ENCODE measurements around the gene PDXK. TPM values are rescaled to one million over a fixed set of nuclear protein-coding genes. Genes with fewer than 3 reads are reported as not detected.
A peak's percentile ranks its signal among the peaks of the same experiment; 100 is the strongest.

PDXK gene
- total and polyA plus RNA-seq, 2 donors (not counting 3 experiments of a cell fraction or from before 2014, with no cell fraction given) = 44.2 to 59.1 TPM

GRCh38 chr21:43728154-43728466 lies 9.2 kb downstream of the PDXK start:
- dilution Hi-C loops (cut with MboI; ENCODE audit: extremely low pct_ligation_motif_present, low sequenced_read_pairs) = no loop called here
- TF ChIP-seq CTCF (IDR thresholded peaks at IDR 0.05; ENCODE audit: extremely low read depth in 1 of 2, insufficient read depth in 1 of 2, low read depth in 1 of 2, low read length in 2 of 2) (no peak), EZH2 (IDR thresholded peaks at IDR 0.05; ENCODE audit: borderline replicate concordance, low read depth, low read length, severe bottlenecking) (no peak), POLR2AphosphoS5 (IDR thresholded peaks at IDR 0.05; ENCODE audit: insufficient read depth, low read depth, low read length) (no peak), FOS (IDR thresholded peaks at IDR 0.05; ENCODE audit: borderline replicate concordance, insufficient read depth, low read length) (no peak), MAX (IDR thresholded peaks at IDR 0.05; ENCODE audit: insufficient read depth, insufficient read length) (no peak)
- Histone ChIP-seq H3K27ac (ENCODE audit: insufficient read depth, low read depth, low read length) (peak overlapping the region; percentile 79), H3K9me1 (replicated peaks; ENCODE audit: control insufficient read depth, extremely low read depth, insufficient read depth, low read length) (no peaks in the 10 kb centered on the region), H2AFZ (ENCODE audit: low read depth, low read length) (no peak overlapping the region), H3K4me1 (ENCODE audit: control insufficient read depth, extremely low read depth, insufficient read depth, low read length) (peaks cover 38% of the 10 kb centered on the region), H3K36me3 (ENCODE audit: control insufficient read depth in 2 of 2, extremely low read depth in 1 of 2, insufficient read depth in 2 of 2, low read length in 2 of 2) (no peaks in the 10 kb centered on the region), H3K4me2 (ENCODE audit: insufficient read depth, low read length) (peak overlapping the region; percentile 50), H3K9ac (replicated peaks; ENCODE audit: extremely low read depth, insufficient read depth, low read length) (peak overlapping the region; percentile 21), H3K79me2 (ENCODE audit: control insufficient read depth, insufficient read depth, low read length) (peaks cover 29% of the 10 kb centered on the region), H3K27me3 (ENCODE audit: control insufficient read depth in 2 of 2, insufficient read depth in 2 of 2, low read length in 2 of 2) (no peaks in the 10 kb centered on the region), H3K4me3 (replicated peaks in 1 of 3; ENCODE audit: insufficient read depth in 1 of 3, low read depth in 1 of 3, low read length in 3 of 3) (no peak overlapping the region), H4K20me1 (replicated peaks; ENCODE audit: control insufficient read depth, extremely low read depth, insufficient read depth, low read length) (no peaks in the 10 kb centered on the region), H3K9me3 (replicated peaks; ENCODE audit: control insufficient read depth, insufficient read depth, low read length) (no peaks in the 10 kb centered on the region)
- no peak for DNase-seq (ENCODE audit: low read depth, low spot score)
- BruUV-seq (replicated peaks) = TSS peak; percentile 76
- FAIRE-seq = no peak
- ChIA-PET CTCF (interaction anchor here (0.7 to 2.0 kb wide), 11 partner anchors 8 to 68 kb away, joined by 3 to 7 read pairs (median 4); partner anchors contain the start of genes HSF2BP and RRP1B), POLR2A (interaction anchor here (0.6 to 0.8 kb wide), 2 partner anchors 8 to 717 kb away, joined by 3 to 6 read pairs; no protein-coding TSS in a partner anchor)
- intact Hi-C loops (cut with micrococcal nuclease) = loop anchor here (1.0 to 5.0 kb wide), 2 partner anchors 9 to 59 kb away; partner anchors contain the start of genes PDXK and RRP1

Data from endothelial cell of umbilical vein (primary cell).